ENCODE measurements around the gene IDS. TPM values are rescaled to one million over a fixed set of nuclear protein-coding genes. Genes with fewer than 3 reads are reported as not detected.

The IDS gene
- total RNA-seq, 2 donors from 2014 or later: 204 to 210 TPM

- TF ChIP-seq CTCF (IDR thresholded peaks at IDR 0.05): no peak
- ATAC-seq (ENCODE audit: insufficient number of reproducible peaks, low FRiP score, low read depth): no peak
These were observed 11.0 kb upstream of the IDS start for GRCh38 chrX:149515954-149516602.

GRCh38 chrX:149513825-149514428 lies 8.8 kb upstream of the IDS start:
- ATAC-seq (ENCODE audit: insufficient number of reproducible peaks, low FRiP score, low read depth) (no peak), DNase-seq (ENCODE audit: low spot score) (no peak)
- H3K27ac ChIP-seq: no peak overlapping the region
- no peaks in the 10 kb centered on the region for H3K27me3 ChIP-seq (replicated peaks; ENCODE audit: insufficient read depth)
- no peaks in the 10 kb centered on the region for H3K4me1 ChIP-seq (ENCODE audit: control insufficient read depth in 1 of 2, low read depth in 2 of 2)
- H3K9me3 ChIP-seq: no peaks in the 10 kb centered on the region
- no peaks in the 10 kb centered on the region for H3K36me3 ChIP-seq
- no peak for TF ChIP-seq CTCF (IDR thresholded peaks at IDR 0.05)
- no peak overlapping the region for H3K4me3 ChIP-seq

More at GRCh38 chrX:149515954-149516602, 11.0 kb upstream of the IDS start:
- Histone ChIP-seq H3K27ac (no peak overlapping the region), H3K36me3 (no peaks in the 10 kb centered on the region), H3K9me3 (no peaks in the 10 kb centered on the region), H3K4me1 (ENCODE audit: control insufficient read depth in 1 of 2, low read depth in 2 of 2) (no peaks in the 10 kb centered on the region), H3K27me3 (replicated peaks; ENCODE audit: insufficient read depth) (no peaks in the 10 kb centered on the region), H3K4me3 (no peak overlapping the region)
- no peak for DNase-seq (ENCODE audit: low spot score)

- no peaks in the 10 kb centered on the region for H3K36me3 ChIP-seq
- no peaks in the 10 kb centered on the region for H3K27me3 ChIP-seq (replicated peaks; ENCODE audit: insufficient read depth)
- H3K9me3 ChIP-seq: no peaks in the 10 kb centered on the region
- no peak overlapping the region for H3K4me3 ChIP-seq
- TF ChIP-seq CTCF (IDR thresholded peaks at IDR 0.05): peak; percentile 40
- DNase-seq (ENCODE audit: low spot score): no peak
- H3K27ac ChIP-seq: no peak overlapping the region
- no peaks in the 10 kb centered on the region for H3K4me1 ChIP-seq (ENCODE audit: control insufficient read depth in 1 of 2, low read depth in 2 of 2)
- ATAC-seq (ENCODE audit: insufficient number of reproducible peaks, low FRiP score, low read depth): no peak
These were observed 7.2 kb upstream of the IDS start for GRCh38 chrX:149512225-149512885.

GRCh38 chrX:149511081-149511480 lies 6.0 kb upstream of the IDS start:
- H3K4me3 ChIP-seq: no peak overlapping the region
- DNase-seq (ENCODE audit: low spot score) (no peak), ATAC-seq (ENCODE audit: insufficient number of reproducible peaks, low FRiP score, low read depth) (no peak)
- H3K36me3 ChIP-seq: no peaks in the 10 kb centered on the region
- no peaks in the 10 kb centered on the region for H3K4me1 ChIP-seq (ENCODE audit: control insufficient read depth in 1 of 2, low read depth in 2 of 2)
- no peak overlapping the region for H3K27ac ChIP-seq
- no peaks in the 10 kb centered on the region for H3K9me3 ChIP-seq
- H3K27me3 ChIP-seq (replicated peaks; ENCODE audit: insufficient read depth): no peaks in the 10 kb centered on the region
- no peak for TF ChIP-seq CTCF (IDR thresholded peaks at IDR 0.05)

GRCh38 chrX:149510386-149510785 lies 5.3 kb upstream of the IDS start:
- H3K27me3 ChIP-seq (replicated peaks; ENCODE audit: insufficient read depth): no peaks in the 10 kb centered on the region
- DNase-seq (ENCODE audit: low spot score) (no peak), ATAC-seq (ENCODE audit: insufficient number of reproducible peaks, low FRiP score, low read depth) (no peak)
- no peaks in the 10 kb centered on the region for H3K36me3 ChIP-seq
- H3K9me3 ChIP-seq: no peaks in the 10 kb centered on the region
- TF ChIP-seq CTCF (IDR thresholded peaks at IDR 0.05): peak; percentile 30
- peaks cover 2 to 4% of the 10 kb centered on the region in 2 donors for H3K4me1 ChIP-seq (ENCODE audit: control insufficient read depth in 1 of 2, low read depth in 2 of 2)
- H3K27ac ChIP-seq: no peak overlapping the region
- no peak overlapping the region for H3K4me3 ChIP-seq

Data from thoracic aorta (tissue), 2 donors.